GM21723 (cell line): ENCODE results near the gene ARMC5.
"Not testable (repeated sequence)": the region's sequence is repeated elsewhere in the genome, so short reads cannot be mapped to it uniquely, and the experiment has no call there.

Experiments
- ATAC-seq: cut with Tn5 transposase; IDR thresholded peaks from one replicate; pipeline ENCODE4 v1.9.1; 2021; ENCODE audit warnings: mild to moderate bottlenecking, moderate library complexity; ENCODE audit not compliant: unreplicated experiment

ARMC5 gene, protein sequence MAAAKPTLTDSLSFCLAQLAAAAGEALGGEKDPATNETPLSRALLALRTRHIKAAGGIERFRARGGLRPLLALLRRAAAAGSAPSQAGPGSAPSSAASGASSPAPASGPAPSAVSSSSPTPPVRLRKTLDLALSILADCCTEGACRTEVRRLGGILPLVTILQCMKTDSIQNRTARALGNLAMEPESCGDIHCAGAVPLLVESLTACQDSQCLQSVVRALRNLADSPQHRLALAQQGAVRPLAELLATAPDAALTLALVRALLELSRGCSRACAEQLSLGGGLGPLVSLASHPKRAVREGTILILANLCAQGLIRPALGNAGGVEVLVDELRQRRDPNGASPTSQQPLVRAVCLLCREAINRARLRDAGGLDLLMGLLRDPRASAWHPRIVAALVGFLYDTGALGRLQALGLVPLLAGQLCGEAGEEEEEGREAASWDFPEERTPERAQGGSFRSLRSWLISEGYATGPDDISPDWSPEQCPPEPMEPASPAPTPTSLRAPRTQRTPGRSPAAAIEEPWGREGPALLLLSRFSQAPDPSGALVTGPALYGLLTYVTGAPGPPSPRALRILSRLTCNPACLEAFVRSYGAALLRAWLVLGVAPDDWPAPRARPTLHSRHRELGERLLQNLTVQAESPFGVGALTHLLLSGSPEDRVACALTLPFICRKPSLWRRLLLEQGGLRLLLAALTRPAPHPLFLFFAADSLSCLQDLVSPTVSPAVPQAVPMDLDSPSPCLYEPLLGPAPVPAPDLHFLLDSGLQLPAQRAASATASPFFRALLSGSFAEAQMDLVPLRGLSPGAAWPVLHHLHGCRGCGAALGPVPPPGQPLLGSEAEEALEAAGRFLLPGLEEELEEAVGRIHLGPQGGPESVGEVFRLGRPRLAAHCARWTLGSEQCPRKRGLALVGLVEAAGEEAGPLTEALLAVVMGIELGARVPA

GRCh38 chr16:31458844-31459686 is at the start of gene ARMC5:
TSS of gene ARMC5 (plus strand) at chr16:31459501. CDS start at chr16:31459525, 24 bp downstream.
- peak; percentile 75 for ATAC-seq

DNA sequence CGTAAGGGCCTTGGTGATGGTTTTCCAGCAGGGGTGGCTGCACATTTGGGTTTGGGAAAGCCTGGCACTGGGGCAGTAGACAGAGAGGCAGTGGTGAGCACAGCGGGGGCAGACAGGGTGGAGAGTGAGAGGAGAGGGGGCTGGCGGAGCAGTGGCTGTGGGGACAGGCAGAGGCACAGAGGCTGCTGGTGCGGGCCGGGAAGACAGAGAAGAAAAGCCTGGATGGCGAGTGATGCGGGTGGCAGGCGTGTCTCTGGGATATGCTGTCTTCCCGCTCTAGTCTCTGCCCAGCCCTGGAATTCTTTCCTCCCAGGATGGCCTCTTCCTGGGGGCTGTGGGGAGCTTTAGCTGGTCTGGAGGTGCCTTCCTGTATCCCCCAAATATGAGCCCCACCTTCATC is 49.2 kb upstream of the ARMC5 start:
- ATAC-seq = no peak

- ATAC-seq = no peak
Measured at GRCh38 chr16:31411024-31411844, 48.1 kb upstream of the ARMC5 start.

DNA sequence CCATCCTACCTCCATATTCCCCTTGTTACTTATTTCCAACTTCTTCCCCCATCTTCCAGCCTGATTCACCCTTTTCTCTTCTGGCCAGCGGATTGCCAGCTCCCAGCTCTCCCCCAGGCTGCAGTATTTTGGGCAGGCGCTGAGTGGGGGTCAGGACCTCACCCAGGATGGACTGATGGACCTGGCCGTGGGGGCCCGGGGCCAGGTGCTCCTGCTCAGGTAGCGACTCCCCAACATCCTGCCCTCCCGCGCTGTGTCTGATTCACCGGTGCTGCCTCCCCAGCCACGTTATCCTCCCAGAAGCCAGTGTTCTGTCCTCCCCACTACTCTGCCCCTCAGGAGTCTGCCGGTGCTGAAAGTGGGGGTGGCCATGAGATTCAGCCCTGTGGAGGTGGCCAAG is 46.6 kb upstream of the ARMC5 start:
- ATAC-seq = no peak

DNA sequence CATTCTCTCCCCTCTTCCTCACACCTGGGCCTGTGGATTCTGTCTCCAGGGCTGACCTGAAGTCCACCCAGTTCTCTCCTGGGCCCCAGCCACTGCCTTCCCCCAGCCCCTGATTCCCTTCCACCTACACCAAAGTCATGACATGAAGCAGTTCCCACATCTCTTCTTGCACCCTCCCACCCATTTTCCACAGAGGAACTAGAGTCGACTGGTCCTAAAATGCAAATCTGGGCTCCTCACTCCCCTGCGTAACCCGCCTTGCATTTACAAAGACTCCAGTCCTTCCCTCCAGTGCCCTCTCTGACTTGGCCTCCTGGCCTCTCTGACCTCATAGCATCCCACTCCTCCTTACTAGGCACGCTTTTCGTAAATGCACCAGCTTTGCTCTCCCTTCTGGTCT is 45.9 kb upstream of the ARMC5 start:
- no peak for ATAC-seq

DNA sequence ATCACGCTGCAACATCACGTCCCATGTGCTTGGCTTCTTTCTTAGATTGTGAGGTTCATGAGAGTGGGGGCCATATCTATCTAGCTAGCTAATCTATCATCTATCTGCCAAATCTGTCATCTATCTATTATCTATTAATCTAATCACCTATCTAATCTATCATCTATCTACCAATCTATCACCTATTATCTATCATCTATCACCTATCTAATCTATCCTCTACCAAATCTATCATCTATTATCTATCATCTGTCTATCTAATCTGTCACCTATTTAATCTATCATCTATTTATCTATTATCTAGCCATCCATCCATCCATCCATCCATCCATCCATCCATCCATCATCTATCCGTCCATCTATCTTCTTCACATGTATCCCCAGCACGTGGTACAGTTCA is 45.4 kb upstream of the ARMC5 start:
- ATAC-seq = no peak

DNA sequence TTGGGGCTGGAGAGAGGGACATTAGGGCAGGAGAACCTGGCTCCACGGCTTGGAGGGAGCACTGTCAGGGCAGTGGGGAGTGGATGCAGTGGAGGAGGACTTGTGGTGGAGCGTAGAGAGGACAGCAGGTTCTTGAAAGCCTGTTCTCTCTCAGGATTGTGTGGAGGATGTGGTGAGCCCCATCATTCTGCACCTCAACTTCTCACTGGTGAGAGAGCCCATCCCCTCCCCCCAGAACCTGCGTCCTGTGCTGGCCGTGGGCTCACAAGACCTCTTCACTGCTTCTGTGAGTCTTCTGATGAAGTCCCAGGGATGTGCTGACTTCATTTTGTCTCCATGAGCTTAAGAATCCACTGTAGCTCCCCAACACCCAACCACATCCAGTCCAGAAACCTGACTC is 44.6 kb upstream of the ARMC5 start:
- no peak for ATAC-seq

- ATAC-seq = no peak
Measured at GRCh38 chr16:31416371-31416770, 42.9 kb upstream of the ARMC5 start.

DNA sequence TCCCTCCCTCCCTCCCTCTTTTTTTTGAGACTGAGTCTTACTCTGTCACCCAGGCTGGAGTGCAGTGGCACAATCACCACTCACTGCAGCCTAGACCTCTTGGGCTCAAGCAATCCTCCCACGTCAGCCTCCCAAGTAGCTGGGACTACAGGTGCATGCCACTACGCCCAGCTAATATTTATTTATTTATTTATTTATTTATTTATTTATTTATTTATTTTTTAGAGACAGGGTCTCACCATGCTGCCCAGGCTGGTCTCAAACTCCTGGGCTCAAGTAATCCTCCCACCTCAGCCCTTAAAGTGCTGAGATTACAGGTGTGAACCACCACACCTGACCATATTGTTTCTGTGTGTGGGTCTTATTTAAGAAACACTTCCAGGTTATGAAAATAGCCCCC is 42.3 kb upstream of the ARMC5 start:
- not testable (repeated sequence) for ATAC-seq

- ATAC-seq = no peak
Measured at GRCh38 chr16:31417916-31418315, 41.4 kb upstream of the ARMC5 start.

GRCh38 chr16:31420037-31420436 is 39.3 kb upstream of the ARMC5 start:
- ATAC-seq = no peak

DNA sequence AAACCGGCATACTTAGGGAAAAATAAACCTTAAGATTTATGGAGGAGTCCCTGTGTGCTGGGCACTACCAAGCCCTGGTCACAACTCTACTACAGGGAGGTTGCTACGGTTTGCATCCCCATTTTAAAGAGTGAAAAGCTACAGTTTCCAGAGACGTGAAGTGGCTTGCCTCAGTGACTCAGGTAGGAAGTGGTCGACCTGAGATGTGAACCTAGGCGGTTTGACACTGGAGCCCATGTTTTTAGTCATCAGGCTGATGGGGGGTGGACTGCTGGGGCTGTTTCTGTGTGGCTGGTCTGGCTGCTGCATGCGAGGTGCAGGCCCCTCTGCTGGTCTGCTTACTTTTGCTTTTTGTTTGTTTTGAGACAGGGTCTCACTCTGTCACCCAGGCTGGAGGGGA is 37.7 kb upstream of the ARMC5 start:
- ATAC-seq = peak; percentile 60

GRCh38 chr16:31423241-31423640 is 36.1 kb upstream of the ARMC5 start:
- no peak for ATAC-seq

- ATAC-seq = no peak
Measured at GRCh38 chr16:31423801-31424200, 35.5 kb upstream of the ARMC5 start.

DNA sequence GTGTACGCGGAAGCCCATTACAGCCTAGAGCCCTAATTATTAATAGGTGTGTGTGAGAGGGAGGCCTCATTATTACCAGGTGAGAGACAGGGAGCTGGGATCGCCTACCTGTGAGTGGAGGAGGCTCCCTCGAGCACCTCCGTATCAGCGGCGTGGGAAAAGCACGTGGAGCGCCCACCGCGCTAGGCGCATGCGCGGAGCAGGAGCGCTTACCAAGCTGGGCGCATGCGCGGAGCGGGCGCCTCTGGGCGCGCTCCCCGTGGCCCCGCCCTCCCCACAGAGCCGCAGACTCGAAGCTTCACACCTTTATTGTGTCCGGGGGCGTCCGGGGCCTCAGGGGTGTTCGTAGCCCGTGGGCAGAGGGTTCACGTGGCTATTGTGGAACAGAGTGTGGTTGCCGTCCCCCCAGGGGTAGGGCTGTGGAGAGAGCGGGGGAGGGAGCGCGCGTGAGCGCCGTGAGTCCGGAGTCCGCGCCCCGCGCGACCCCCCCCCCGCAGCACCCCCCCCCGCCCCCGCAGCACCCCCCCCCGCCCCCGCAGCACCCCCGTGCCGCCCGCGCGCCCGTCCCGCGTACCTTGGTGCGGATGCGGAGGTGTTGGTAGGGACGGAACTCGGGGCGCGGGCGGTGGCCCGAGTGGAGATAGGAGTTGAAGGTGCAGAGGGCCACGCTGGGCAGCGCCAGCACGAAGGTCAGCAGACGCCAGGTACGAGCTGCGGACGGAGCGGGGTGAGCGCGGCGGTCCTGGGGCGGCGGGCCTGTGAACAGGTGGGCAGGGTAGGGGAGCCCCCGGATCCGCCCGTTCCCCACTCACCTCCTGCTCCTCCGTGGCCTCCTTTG is 31.6 kb upstream of the ARMC5 start:
- ATAC-seq = no peak

GRCh38 chr16:31428279-31428597 is 31.1 kb upstream of the ARMC5 start, which contains the start of gene COX6A2:
TSS of gene COX6A2 (minus strand) at chr16:31428360. CDS start at chr16:31428325, 35 bp downstream.
- ATAC-seq = no peak

DNA sequence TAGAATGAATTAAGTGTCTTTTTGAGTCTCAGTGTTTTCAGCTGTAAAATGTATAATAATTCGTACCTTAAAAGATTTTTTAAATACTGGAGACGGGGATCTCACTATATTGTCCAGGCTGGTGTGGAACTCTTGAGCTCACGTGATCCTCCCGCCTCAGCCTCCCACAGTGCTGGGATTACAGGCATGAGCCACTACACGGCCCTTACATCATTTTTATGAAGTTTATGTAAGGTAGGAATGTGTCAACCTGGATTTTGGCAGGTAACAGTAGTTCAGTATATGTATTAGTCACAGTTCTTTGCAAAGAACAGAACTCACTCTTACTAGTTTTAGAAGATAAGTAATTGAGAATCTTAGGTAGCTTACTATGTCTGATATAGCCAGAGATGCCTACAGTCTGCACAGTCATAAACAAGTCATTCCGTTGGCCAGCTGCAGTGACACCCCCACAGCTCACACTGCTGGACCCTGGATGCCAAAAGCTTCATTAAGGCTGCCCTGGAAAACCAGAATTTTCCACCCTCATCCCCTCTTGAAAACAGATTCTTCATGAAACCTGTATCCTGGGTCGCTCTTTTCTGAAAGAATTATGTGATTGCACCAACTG is 30.6 kb upstream of the ARMC5 start:
- no peak for ATAC-seq

GRCh38 chr16:31429314-31429713 is 30.0 kb upstream of the ARMC5 start:
- no peak for ATAC-seq

DNA sequence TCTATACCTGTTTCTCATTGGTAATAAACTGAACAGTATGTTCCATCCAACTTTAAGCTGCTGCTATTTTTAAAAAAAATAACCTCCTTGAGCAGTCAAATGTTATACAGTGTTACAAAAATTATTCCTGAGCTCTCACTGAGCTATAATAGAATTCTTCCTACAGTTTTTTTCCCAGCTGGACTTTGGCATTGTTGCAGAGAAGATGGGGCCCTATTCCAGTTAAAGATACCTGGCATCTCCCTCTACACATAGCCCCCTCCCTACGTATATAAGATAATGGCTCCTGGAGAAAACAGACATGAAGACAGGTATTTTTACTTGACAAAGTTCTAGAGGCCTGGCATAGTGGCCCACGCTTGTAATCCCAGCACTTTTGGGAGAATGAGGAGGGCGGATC is 29.5 kb upstream of the ARMC5 start:
- no peak for ATAC-seq
